Measurements from ENCODE around the gene CHD8. TPM values are rescaled to one million over a fixed set of nuclear protein-coding genes. Genes with fewer than 3 reads are reported as not detected.

The CHD8 gene
- total and polyA plus RNA-seq, 2 of the 13 experiments (the other 11 are each of a cell fraction or from before 2014, with no cell fraction given), result 35.1 to 79.6 TPM

- TF ChIP-seq ZNF318 (CRISPR knock-in tag; IDR thresholded peaks at IDR 0.05) (no peak), SNAPC2 (CRISPR knock-in tag; IDR thresholded peaks at IDR 0.05) (no peak), NR2F2 (IDR thresholded peaks at IDR 0.05; ENCODE audit: borderline replicate concordance, low read depth) (no peak), ZGPAT (CRISPR knock-in tag; IDR thresholded peaks at IDR 0.05) (no peak), KDM3A (CRISPR knock-in tag; IDR thresholded peaks at IDR 0.05; ENCODE audit: low read depth) (no peak), U2AF1 (optimal IDR thresholded peaks at IDR 0.05; ENCODE audit: low read depth, low read length) (no peak), ZNF598 (CRISPR knock-in tag; IDR thresholded peaks at IDR 0.05; ENCODE audit: borderline replicate concordance) (no peak), FOXM1 (CRISPR knock-in tag; IDR thresholded peaks at IDR 0.05) (no peak), ZNF30 (CRISPR knock-in tag; IDR thresholded peaks at IDR 0.05) (no peak), CBFB (CRISPR knock-in tag; IDR thresholded peaks at IDR 0.05) (no peak), SPEN (CRISPR knock-in tag; IDR thresholded peaks at IDR 0.05; ENCODE audit: low read depth) (no peak), THYN1 (CRISPR knock-in tag; IDR thresholded peaks at IDR 0.05; ENCODE audit: borderline replicate concordance, low read depth) (no peak), ZNF572 (CRISPR knock-in tag; IDR thresholded peaks at IDR 0.05) (no peak), NR2F6 (IDR thresholded peaks at IDR 0.05) (no peak), NR2F6 (CRISPR knock-in tag; IDR thresholded peaks at IDR 0.05) (no peak)
Observed at GRCh38 chr14:21467616-21468015, 11.7 kb upstream of the CHD8 start (continued).
